ENCODE measurements around the gene TMC3. TPM values are rescaled to one million over a fixed set of nuclear protein-coding genes. Genes with fewer than 3 reads are reported as not detected.

The TMC3 gene
- total and polyA plus RNA-seq, 2 experiments from 2014 or later, result not detected

GRCh38 chr15:81384891-81385720, 11.1 kb upstream of the TMC3 start:
- Histone ChIP-seq H3K36me3 (ENCODE audit: low read depth) (no peaks in the 10 kb centered on the region), H3K4me3 (no peak overlapping the region), H3K79me2 (ENCODE audit: insufficient read depth) (no peaks in the 10 kb centered on the region), H3K9me2 (ENCODE audit: insufficient read depth) (no peaks in the 10 kb centered on the region), H3F3A (ENCODE audit: insufficient read depth) (no peaks in the 10 kb centered on the region), H3K27me3 (replicated peaks; ENCODE audit: insufficient read depth) (no peaks in the 10 kb centered on the region), H3K9me3 (ENCODE audit: low read depth) (no peaks in the 10 kb centered on the region), H3K9ac (no peak overlapping the region), H3K27ac (no peak overlapping the region), H3K4me2 (ENCODE audit: unreplicated experiment) (no peak overlapping the region), H3K4me1 (ENCODE audit: insufficient read depth) (no peaks in the 10 kb centered on the region), H4K20me1 (ENCODE audit: insufficient read depth) (no peaks in the 10 kb centered on the region), H2AFZ (no peak overlapping the region)
- TF ChIP-seq EZH2 (IDR thresholded peaks at IDR 0.05; ENCODE audit: insufficient read depth, poor library complexity, severe bottlenecking) (no peak), EZH2phosphoT487 (IDR thresholded peaks at IDR 0.05; ENCODE audit: insufficient read depth, low read depth) (no peak)
- 83 to 84% methylated on average over 6 of the region's 6 CpGs for WGBS, 2 experiments (ENCODE audit: low coverage in 1 of 2, low lambda C conversion rate in 2 of 2, missing lambda C conversion rate in 2 of 2)
- no peak for DNase-seq
- in situ Hi-C loops (cut with MboI), result no loop called here

GRCh38 chr15:81381720-81382119, 7.7 kb upstream of the TMC3 start:
- Histone ChIP-seq H2AFZ (no peak overlapping the region), H3K36me3 (ENCODE audit: low read depth) (no peaks in the 10 kb centered on the region), H3K4me2 (ENCODE audit: unreplicated experiment) (no peak overlapping the region), H4K20me1 (ENCODE audit: insufficient read depth) (no peaks in the 10 kb centered on the region), H3K79me2 (ENCODE audit: insufficient read depth) (no peaks in the 10 kb centered on the region), H3K9me3 (ENCODE audit: low read depth) (no peaks in the 10 kb centered on the region), H3K27me3 (replicated peaks; ENCODE audit: insufficient read depth) (no peaks in the 10 kb centered on the region), H3K9ac (no peak overlapping the region), H3K9me2 (ENCODE audit: insufficient read depth) (no peaks in the 10 kb centered on the region), H3K4me3 (no peak overlapping the region), H3K4me1 (ENCODE audit: insufficient read depth) (no peaks in the 10 kb centered on the region), H3K27ac (no peak overlapping the region), H3F3A (ENCODE audit: insufficient read depth) (no peaks in the 10 kb centered on the region)
- in situ Hi-C loops (cut with MboI), result no loop called here
- 79 to 81% methylated on average over 2 of the region's 2 CpGs for WGBS, 2 experiments (ENCODE audit: low coverage in 1 of 2, low lambda C conversion rate in 2 of 2, missing lambda C conversion rate in 2 of 2)
- TF ChIP-seq EZH2phosphoT487 (IDR thresholded peaks at IDR 0.05; ENCODE audit: insufficient read depth, low read depth) (no peak), EZH2 (IDR thresholded peaks at IDR 0.05; ENCODE audit: insufficient read depth, poor library complexity, severe bottlenecking) (no peak)
- no peak for DNase-seq

- no peaks in the 10 kb centered on the region for H3K9me3 ChIP-seq (ENCODE audit: low read depth)
- WGBS, 2 experiments (ENCODE audit: low coverage in 1 of 2, low lambda C conversion rate in 2 of 2, missing lambda C conversion rate in 2 of 2), result 82 to 96% methylated on average over 2 of the region's 2 CpGs
- no peak overlapping the region for H3K9ac ChIP-seq
- no peak overlapping the region for H2AFZ ChIP-seq
- no peaks in the 10 kb centered on the region for H3F3A ChIP-seq (ENCODE audit: insufficient read depth)
- no peaks in the 10 kb centered on the region for H4K20me1 ChIP-seq (ENCODE audit: insufficient read depth)
- in situ Hi-C loops (cut with MboI), result no loop called here
- no peaks in the 10 kb centered on the region for H3K36me3 ChIP-seq (ENCODE audit: low read depth)
- H3K4me3 ChIP-seq, result no peak overlapping the region
- H3K4me1 ChIP-seq (ENCODE audit: insufficient read depth), result no peaks in the 10 kb centered on the region
- no peak overlapping the region for H3K4me2 ChIP-seq (ENCODE audit: unreplicated experiment)
- H3K27me3 ChIP-seq (replicated peaks; ENCODE audit: insufficient read depth), result no peaks in the 10 kb centered on the region
- H3K79me2 ChIP-seq (ENCODE audit: insufficient read depth), result no peaks in the 10 kb centered on the region
- no peak for DNase-seq
- H3K27ac ChIP-seq, result no peak overlapping the region
- H3K9me2 ChIP-seq (ENCODE audit: insufficient read depth), result no peaks in the 10 kb centered on the region
- TF ChIP-seq EZH2phosphoT487 (IDR thresholded peaks at IDR 0.05; ENCODE audit: insufficient read depth, low read depth), result no peak
- TF ChIP-seq EZH2 (IDR thresholded peaks at IDR 0.05; ENCODE audit: insufficient read depth, poor library complexity, severe bottlenecking), result no peak
Measured at GRCh38 chr15:81380668-81381067, 6.7 kb upstream of the TMC3 start.

- Histone ChIP-seq H3K27me3 (replicated peaks; ENCODE audit: insufficient read depth) (no peaks in the 10 kb centered on the region), H3F3A (ENCODE audit: insufficient read depth) (no peaks in the 10 kb centered on the region), H2AFZ (no peak overlapping the region), H3K9ac (no peak overlapping the region), H3K79me2 (ENCODE audit: insufficient read depth) (no peaks in the 10 kb centered on the region), H3K9me2 (ENCODE audit: insufficient read depth) (no peaks in the 10 kb centered on the region), H4K20me1 (ENCODE audit: insufficient read depth) (no peaks in the 10 kb centered on the region), H3K4me3 (no peak overlapping the region), H3K4me1 (ENCODE audit: insufficient read depth) (no peaks in the 10 kb centered on the region), H3K9me3 (ENCODE audit: low read depth) (no peaks in the 10 kb centered on the region), H3K36me3 (ENCODE audit: low read depth) (no peaks in the 10 kb centered on the region), H3K27ac (no peak overlapping the region), H3K4me2 (ENCODE audit: unreplicated experiment) (no peak overlapping the region)
- in situ Hi-C loops (cut with MboI), result no loop called here
- no peak for DNase-seq
- TF ChIP-seq EZH2phosphoT487 (IDR thresholded peaks at IDR 0.05; ENCODE audit: insufficient read depth, low read depth) (no peak), EZH2 (IDR thresholded peaks at IDR 0.05; ENCODE audit: insufficient read depth, poor library complexity, severe bottlenecking) (no peak)
- 30 to 38% methylated on average over 3 of the region's 3 CpGs for WGBS, 2 experiments (ENCODE audit: low coverage in 1 of 2, low lambda C conversion rate in 2 of 2, missing lambda C conversion rate in 2 of 2)
Measured at GRCh38 chr15:81380203-81380602, 6.2 kb upstream of the TMC3 start.
